A549 (cell line): ENCODE measurements around the gene CTNNAL1.

Experiments
- CHD2 ChIP-seq: fragments of 150-350 bp; IDR thresholded peaks from 2 replicates; pipeline ENCODE4 v1.6.1; 2014; ENCODE audit warnings: low read length; ENCODE audit not compliant: partially characterized antibody
- CTCF ChIP-seq: fragments of >200 bp; sonication (Bioruptor Twin); formaldehyde crosslinking; IDR thresholded peaks from 3 replicates; pipeline ENCODE4 v1.5.1; 2016
- ELK1 ChIP-seq: fragments of 150-350 bp; IDR thresholded peaks from 2 replicates; pipeline ENCODE4 v1.6.1; 2014; ENCODE audit warnings: low read depth, mild to moderate bottlenecking, low read length
- EP300 ChIP-seq, 2 experiments: fragments of >200 bp; sonication (Bioruptor Twin); formaldehyde crosslinking; IDR thresholded peaks; 2 replicates in 1 of 2; 3 replicates in 1 of 2; pipeline ENCODE4 v1.6.1; 2016 to 2017
- JUN ChIP-seq, 2 experiments: fragments of >200 bp; sonication (Bioruptor Twin); formaldehyde crosslinking; IDR thresholded peaks; 2 replicates in 1 of 2; 3 replicates in 1 of 2; pipeline ENCODE4 v1.6.1; 2016 to 2017
- KDM1A ChIP-seq: fragments of 200-600 bp; sonication (generic); IDR thresholded peaks from 2 replicates; pipeline ENCODE4 v1.6.1; 2016; ENCODE audit warnings: low read depth, mild to moderate bottlenecking
- MAFK ChIP-seq: fragments of 450-650 bp; IDR thresholded peaks from 2 replicates; pipeline ENCODE4 v1.6.1; 2014; ENCODE audit not compliant: partially characterized antibody
- NPAS2 ChIP-seq: fragments of 250-450 bp; sonication (Bioruptor Pico); IDR thresholded peaks from 2 replicates; pipeline ENCODE4 v1.8.0; 2022; ENCODE audit warnings: mild to moderate bottlenecking, moderate library complexity, borderline replicate concordance
- RFX5 ChIP-seq: fragments of 450-650 bp; IDR thresholded peaks from 2 replicates; pipeline ENCODE4 v1.7.1; 2014; ENCODE audit warnings: antibody characterized with exemption, mild to moderate bottlenecking, moderate library complexity
- TF ChIP-seq, protein P1 (sequence below): fragments of 200-600 bp; sonication (generic); IDR thresholded peaks from 2 replicates; pipeline ENCODE4 v1.6.1; 2016; ENCODE audit warnings: antibody characterized with exemption, mild to moderate bottlenecking, moderate library complexity
- TF ChIP-seq, protein P2 (sequence below): fragments of 250-450 bp; sonication (Bioruptor Pico); IDR thresholded peaks from 2 replicates; pipeline ENCODE4 v1.5.0; 2021; ENCODE audit warnings: mild to moderate bottlenecking, moderate library complexity, borderline replicate concordance

DNA sequence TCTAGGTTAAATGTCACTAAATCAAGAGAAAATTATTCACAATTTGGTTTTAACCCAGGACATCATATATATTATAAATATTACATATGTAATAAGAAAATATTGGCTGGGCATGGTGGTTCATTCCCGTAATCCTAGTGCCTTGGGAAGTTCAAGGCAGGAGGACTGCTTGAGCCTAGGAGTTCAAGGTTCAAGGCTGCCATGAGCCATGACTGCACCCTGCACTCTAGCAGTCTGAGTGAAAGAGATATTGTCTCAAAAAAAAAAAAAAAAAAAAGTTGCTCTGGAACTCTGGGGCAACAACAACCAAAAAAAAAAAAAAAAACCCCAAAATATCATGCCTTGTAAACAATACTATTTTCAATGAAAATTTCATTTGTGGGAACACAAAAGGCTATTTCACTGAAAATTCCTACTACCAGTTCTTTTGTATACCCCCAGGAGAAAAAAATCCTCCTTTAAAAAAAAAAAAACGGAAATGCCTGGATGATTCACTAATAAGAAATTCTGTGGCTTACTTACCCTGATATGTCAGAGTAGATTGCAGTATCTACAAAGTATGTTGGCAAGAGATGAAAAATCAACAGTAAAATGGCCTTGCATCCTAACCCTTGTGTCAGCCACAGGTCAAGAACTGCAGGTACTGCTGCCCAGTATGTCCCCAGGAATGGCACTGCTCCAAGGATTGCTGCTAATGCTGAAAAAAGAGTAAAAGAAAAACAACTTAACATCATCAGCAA is 22.6 kb upstream of the CTNNAL1 start:
- TF ChIP-seq MAFK (no peak), JUN (IDR thresholded peaks at IDR 0.05) (peak; percentile 85 to 88; a peak in 4 of 5 replicates), CTCF (no peak), KDM1A (no peak), RFX5 (no peak), CHD2 (no peak), NPAS2 (CRISPR knock-in tag) (no peak), EP300 (IDR thresholded peaks at IDR 0.05) (peak; percentile 83 to 87; a peak in 4 of 5 replicates), ELK1 (no peak)
- TF ChIP-seq, protein P1, sequence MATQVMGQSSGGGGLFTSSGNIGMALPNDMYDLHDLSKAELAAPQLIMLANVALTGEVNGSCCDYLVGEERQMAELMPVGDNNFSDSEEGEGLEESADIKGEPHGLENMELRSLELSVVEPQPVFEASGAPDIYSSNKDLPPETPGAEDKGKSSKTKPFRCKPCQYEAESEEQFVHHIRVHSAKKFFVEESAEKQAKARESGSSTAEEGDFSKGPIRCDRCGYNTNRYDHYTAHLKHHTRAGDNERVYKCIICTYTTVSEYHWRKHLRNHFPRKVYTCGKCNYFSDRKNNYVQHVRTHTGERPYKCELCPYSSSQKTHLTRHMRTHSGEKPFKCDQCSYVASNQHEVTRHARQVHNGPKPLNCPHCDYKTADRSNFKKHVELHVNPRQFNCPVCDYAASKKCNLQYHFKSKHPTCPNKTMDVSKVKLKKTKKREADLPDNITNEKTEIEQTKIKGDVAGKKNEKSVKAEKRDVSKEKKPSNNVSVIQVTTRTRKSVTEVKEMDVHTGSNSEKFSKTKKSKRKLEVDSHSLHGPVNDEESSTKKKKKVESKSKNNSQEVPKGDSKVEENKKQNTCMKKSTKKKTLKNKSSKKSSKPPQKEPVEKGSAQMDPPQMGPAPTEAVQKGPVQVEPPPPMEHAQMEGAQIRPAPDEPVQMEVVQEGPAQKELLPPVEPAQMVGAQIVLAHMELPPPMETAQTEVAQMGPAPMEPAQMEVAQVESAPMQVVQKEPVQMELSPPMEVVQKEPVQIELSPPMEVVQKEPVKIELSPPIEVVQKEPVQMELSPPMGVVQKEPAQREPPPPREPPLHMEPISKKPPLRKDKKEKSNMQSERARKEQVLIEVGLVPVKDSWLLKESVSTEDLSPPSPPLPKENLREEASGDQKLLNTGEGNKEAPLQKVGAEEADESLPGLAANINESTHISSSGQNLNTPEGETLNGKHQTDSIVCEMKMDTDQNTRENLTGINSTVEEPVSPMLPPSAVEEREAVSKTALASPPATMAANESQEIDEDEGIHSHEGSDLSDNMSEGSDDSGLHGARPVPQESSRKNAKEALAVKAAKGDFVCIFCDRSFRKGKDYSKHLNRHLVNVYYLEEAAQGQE = no peak
- TF ChIP-seq, protein P2, sequence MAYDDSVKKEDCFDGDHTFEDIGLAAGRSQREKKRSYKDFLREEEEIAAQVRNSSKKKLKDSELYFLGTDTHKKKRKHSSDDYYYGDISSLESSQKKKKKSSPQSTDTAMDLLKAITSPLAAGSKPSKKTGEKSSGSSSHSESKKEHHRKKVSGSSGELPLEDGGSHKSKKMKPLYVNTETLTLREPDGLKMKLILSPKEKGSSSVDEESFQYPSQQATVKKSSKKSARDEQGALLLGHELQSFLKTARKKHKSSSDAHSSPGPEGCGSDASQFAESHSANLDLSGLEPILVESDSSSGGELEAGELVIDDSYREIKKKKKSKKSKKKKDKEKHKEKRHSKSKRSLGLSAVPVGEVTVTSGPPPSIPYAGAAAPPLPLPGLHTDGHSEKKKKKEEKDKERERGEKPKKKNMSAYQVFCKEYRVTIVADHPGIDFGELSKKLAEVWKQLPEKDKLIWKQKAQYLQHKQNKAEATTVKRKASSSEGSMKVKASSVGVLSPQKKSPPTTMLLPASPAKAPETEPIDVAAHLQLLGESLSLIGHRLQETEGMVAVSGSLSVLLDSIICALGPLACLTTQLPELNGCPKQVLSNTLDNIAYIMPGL (CRISPR knock-in tag) = no peak
